Measurements from ENCODE around the gene OMA1. TPM values are rescaled to one million over a fixed set of nuclear protein-coding genes. Genes with fewer than 3 reads are reported as not detected.
"Not testable (repeated sequence)": the region's sequence is repeated elsewhere in the genome, so short reads cannot be mapped to it uniquely, and the experiment has no call there.

OMA1 gene
- total and polyA plus RNA-seq, 5 donors, result 19.8 to 32.3 (median 26.6) TPM

GRCh38 chr1:58555393-58555792 is 8.9 kb upstream of the OMA1 start:
- no peaks in the 10 kb centered on the region for H3K4me1 ChIP-seq (ENCODE audit: control insufficient read depth, insufficient read depth, low read length)
- H3K4me3 ChIP-seq (ENCODE audit: low read length), result no peak overlapping the region
- no peaks in the 10 kb centered on the region for H3K9me3 ChIP-seq (ENCODE audit: control insufficient read depth, low read length)
- intact Hi-C loops (cut with DNase I), result no loop called here
- no peak for DNase-seq
- no peak for ATAC-seq
- H3K27ac ChIP-seq (ENCODE audit: low read length), result no peak overlapping the region
- peaks cover 2% of the 10 kb centered on the region for H3K27me3 ChIP-seq (ENCODE audit: control insufficient read depth, insufficient read depth)
- WGBS, result 99% methylated on average over 1 of the region's 1 CpG

- intact Hi-C loops (cut with DNase I), result no loop called here
- 41% methylated on average over 9 of the region's 9 CpGs for WGBS
- Histone ChIP-seq H3K4me1 (ENCODE audit: control insufficient read depth, insufficient read depth, low read length) (no peaks in the 10 kb centered on the region), H3K27ac (ENCODE audit: low read length) (no peak overlapping the region), H3K27me3 (ENCODE audit: control insufficient read depth, insufficient read depth) (no peaks in the 10 kb centered on the region), H3K4me3 (ENCODE audit: low read length) (no peak overlapping the region), H3K9me3 (ENCODE audit: control insufficient read depth, low read length) (no peaks in the 10 kb centered on the region)
- ATAC-seq (peak in 1 of 2 donors; percentile 34), DNase-seq (peak; percentile 51 to 54 (median 53))
Observed at GRCh38 chr1:58551186-58552140, 4.9 kb upstream of the OMA1 start.

DNA sequence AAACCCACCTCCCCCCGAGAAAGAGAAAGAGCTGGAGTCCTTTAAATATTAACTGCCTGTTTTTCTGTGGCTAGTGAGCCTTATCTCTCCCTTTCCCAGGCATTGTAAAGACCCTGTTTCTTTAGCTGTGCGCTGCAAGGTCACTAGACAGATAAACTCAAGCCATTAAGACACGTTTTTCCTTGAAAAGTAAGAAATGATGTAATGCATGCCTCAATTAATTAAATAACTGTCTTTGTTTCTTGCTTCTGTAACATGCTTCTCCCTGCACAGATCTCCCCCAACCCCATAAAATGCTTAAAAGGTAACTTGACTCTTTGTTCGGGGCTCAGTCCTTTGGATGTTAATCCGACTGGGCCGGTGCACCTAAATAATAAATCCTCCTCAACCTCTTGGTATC is 2.8 kb upstream of the OMA1 start:
- H3K4me1 ChIP-seq (ENCODE audit: control insufficient read depth, insufficient read depth, low read length); H3K27ac ChIP-seq (ENCODE audit: low read length); ATAC-seq; H3K9me3 ChIP-seq (ENCODE audit: control insufficient read depth, low read length); intact Hi-C loops (cut with DNase I); DNase-seq; H3K27me3 ChIP-seq (ENCODE audit: control insufficient read depth, insufficient read depth); H3K4me3 ChIP-seq (ENCODE audit: low read length): not testable (repeated sequence)
- 43% methylated on average over 6 of the region's 6 CpGs for WGBS

DNA sequence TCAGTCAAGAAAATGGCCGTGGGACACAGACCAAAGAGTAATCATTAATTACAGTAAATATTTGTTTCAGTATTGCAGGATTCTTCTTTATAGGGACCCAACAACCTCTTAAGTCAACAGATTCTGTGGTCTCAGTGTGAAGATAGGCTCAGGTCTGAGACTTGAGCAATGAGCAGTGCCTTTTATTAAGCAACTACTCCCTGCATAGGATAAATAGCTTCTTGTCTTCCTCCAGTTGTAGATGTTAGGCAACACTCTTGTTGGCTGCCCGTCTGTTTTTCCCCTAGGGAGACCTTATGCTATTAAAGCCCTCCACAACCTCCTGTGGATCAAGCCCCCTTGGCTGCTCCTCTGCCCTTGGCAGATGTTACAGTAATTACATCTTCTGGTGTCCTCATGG is 1.8 kb upstream of the OMA1 start:
- intact Hi-C loops (cut with DNase I), result no loop called here
- 83% methylated on average over 2 of the region's 2 CpGs for WGBS
- no peak for ATAC-seq

GRCh38 chr1:58545591-58546519 is 671 bp downstream of the OMA1 start:
- H3K27ac ChIP-seq (ENCODE audit: low read length), result peak overlapping the region; percentile 95
- H3K9me3 ChIP-seq (ENCODE audit: control insufficient read depth, low read length), result no peaks in the 10 kb centered on the region
- intact Hi-C loops (cut with DNase I), result no loop called here
- no peaks in the 10 kb centered on the region for H3K4me1 ChIP-seq (ENCODE audit: control insufficient read depth, insufficient read depth, low read length)
- WGBS, result under 1% methylated on average over 43 of the region's 43 CpGs
- DNase-seq, result peak; percentile 87 to 93 (median 93)
- H3K27me3 ChIP-seq (ENCODE audit: control insufficient read depth, insufficient read depth), result no peaks in the 10 kb centered on the region
- peak overlapping the region; percentile 80 for H3K4me3 ChIP-seq (ENCODE audit: low read length)
- peak; percentile 91 to 93 for ATAC-seq

More for the DNA sequence above, 1.8 kb upstream of the OMA1 start:
- Histone ChIP-seq H3K9me3 (ENCODE audit: control insufficient read depth, low read length) (no peaks in the 10 kb centered on the region), H3K4me1 (ENCODE audit: control insufficient read depth, insufficient read depth, low read length) (no peaks in the 10 kb centered on the region), H3K4me3 (ENCODE audit: low read length) (no peak overlapping the region), H3K27ac (ENCODE audit: low read length) (no peak overlapping the region), H3K27me3 (ENCODE audit: control insufficient read depth, insufficient read depth) (no peaks in the 10 kb centered on the region)
- no peak for DNase-seq

DNA sequence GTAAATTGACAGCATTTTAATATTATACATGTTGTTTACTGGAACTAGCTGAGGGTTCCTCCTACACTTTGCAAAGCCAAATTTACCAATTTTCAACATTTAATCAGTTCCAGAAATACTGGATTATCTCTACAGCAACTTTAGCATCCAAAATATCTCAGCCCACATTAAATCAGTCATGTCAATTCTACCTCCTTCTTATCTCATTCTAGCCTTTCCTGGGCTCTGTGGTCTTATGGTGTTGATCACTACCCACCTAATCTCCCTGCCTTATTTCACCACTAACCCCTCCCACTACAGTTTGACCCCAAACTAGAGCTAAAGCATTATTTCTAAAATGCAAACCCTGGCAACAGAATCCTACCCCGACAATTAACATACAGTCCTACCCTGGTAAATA is 3.3 kb downstream of the OMA1 start:
- H3K27me3 ChIP-seq (ENCODE audit: control insufficient read depth, insufficient read depth), result no peaks in the 10 kb centered on the region
- no peak overlapping the region for H3K4me3 ChIP-seq (ENCODE audit: low read length)
- no peak overlapping the region for H3K27ac ChIP-seq (ENCODE audit: low read length)
- WGBS, result 77% methylated on average over 1 of the region's 1 CpG
- intact Hi-C loops (cut with DNase I), result no loop called here
- H3K9me3 ChIP-seq (ENCODE audit: control insufficient read depth, low read length), result no peaks in the 10 kb centered on the region
- no peak for DNase-seq
- ATAC-seq, result no peak
- no peaks in the 10 kb centered on the region for H3K4me1 ChIP-seq (ENCODE audit: control insufficient read depth, insufficient read depth, low read length)

- DNase-seq (no peak), ATAC-seq (no peak)
- no peaks in the 10 kb centered on the region for H3K9me3 ChIP-seq (ENCODE audit: control insufficient read depth, low read length)
- no peak overlapping the region for H3K27ac ChIP-seq (ENCODE audit: low read length)
- H3K4me1 ChIP-seq (ENCODE audit: control insufficient read depth, insufficient read depth, low read length), result no peaks in the 10 kb centered on the region
- 72% methylated on average over 2 of the region's 2 CpGs for WGBS
- no peaks in the 10 kb centered on the region for H3K27me3 ChIP-seq (ENCODE audit: control insufficient read depth, insufficient read depth)
- intact Hi-C loops (cut with DNase I), result no loop called here
- H3K4me3 ChIP-seq (ENCODE audit: low read length), result no peak overlapping the region
Observed at GRCh38 chr1:58539553-58539952, 7.0 kb downstream of the OMA1 start.

- no peak for ATAC-seq
- 86% methylated on average over 3 of the region's 3 CpGs for WGBS
- intact Hi-C loops (cut with DNase I), result no loop called here
- Histone ChIP-seq H3K9me3 (ENCODE audit: control insufficient read depth, low read length) (no peaks in the 10 kb centered on the region), H3K27me3 (ENCODE audit: control insufficient read depth, insufficient read depth) (no peaks in the 10 kb centered on the region), H3K27ac (ENCODE audit: low read length) (no peak overlapping the region), H3K4me1 (ENCODE audit: control insufficient read depth, insufficient read depth, low read length) (no peaks in the 10 kb centered on the region), H3K4me3 (ENCODE audit: low read length) (no peak overlapping the region)
- no peak for DNase-seq
Observed at GRCh38 chr1:58538821-58539220, 7.7 kb downstream of the OMA1 start.

DNA sequence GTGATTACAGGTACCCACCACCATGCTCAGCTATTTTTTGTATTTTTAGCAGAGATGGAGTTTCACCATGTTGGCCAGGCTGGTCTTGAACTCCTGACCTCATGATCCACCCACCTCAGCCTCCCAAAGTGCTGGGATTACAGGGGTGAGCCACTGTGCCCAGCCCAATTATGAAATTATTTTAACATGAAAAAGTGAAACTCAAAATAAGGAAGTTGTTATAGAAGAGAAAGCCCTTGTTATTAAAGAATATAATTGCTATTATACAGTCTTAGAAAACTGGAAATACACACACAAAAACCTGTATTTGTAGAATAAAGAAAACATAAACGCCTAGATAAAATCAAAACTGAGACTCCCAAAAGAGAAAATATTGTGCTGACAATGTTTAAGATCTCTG is 14.7 kb downstream of the OMA1 start:
- intact Hi-C loops (cut with DNase I); DNase-seq; H3K4me1 ChIP-seq (ENCODE audit: control insufficient read depth, insufficient read depth, low read length); H3K27me3 ChIP-seq (ENCODE audit: control insufficient read depth, insufficient read depth); H3K9me3 ChIP-seq (ENCODE audit: control insufficient read depth, low read length); ATAC-seq; H3K27ac ChIP-seq (ENCODE audit: low read length); H3K4me3 ChIP-seq (ENCODE audit: low read length): not testable (repeated sequence)
- 86% methylated on average over 1 of the region's 1 CpG for WGBS

GRCh38 chr1:58529284-58529683 is 17.2 kb downstream of the OMA1 start:
- no peak overlapping the region for H3K4me3 ChIP-seq (ENCODE audit: low read length)
- intact Hi-C loops (cut with DNase I), result no loop called here
- 97% methylated on average over 1 of the region's 1 CpG for whole genome bisulfite sequencing

GRCh38 chr1:58528518-58528917 is 18.0 kb downstream of the OMA1 start:
- H3K4me1 ChIP-seq (ENCODE audit: control insufficient read depth, insufficient read depth, low read length), result no peaks in the 10 kb centered on the region
- ATAC-seq, result peak in 1 of 2 donors; percentile 35
- intact Hi-C loops (cut with DNase I), result no loop called here

More at GRCh38 chr1:58529284-58529683, 17.2 kb downstream of the OMA1 start:
- no peak overlapping the region for H3K27ac ChIP-seq (ENCODE audit: low read length)
- H3K27me3 ChIP-seq (ENCODE audit: control insufficient read depth, insufficient read depth), result no peaks in the 10 kb centered on the region
- ATAC-seq (no peak), DNase-seq (no peak)
- no peaks in the 10 kb centered on the region for H3K4me1 ChIP-seq (ENCODE audit: control insufficient read depth, insufficient read depth, low read length)
- H3K9me3 ChIP-seq (ENCODE audit: control insufficient read depth, low read length), result no peaks in the 10 kb centered on the region

More at GRCh38 chr1:58528518-58528917, 18.0 kb downstream of the OMA1 start:
- H3K27me3 ChIP-seq (ENCODE audit: control insufficient read depth, insufficient read depth), result no peaks in the 10 kb centered on the region
- H3K9me3 ChIP-seq (ENCODE audit: control insufficient read depth, low read length), result no peaks in the 10 kb centered on the region
- no peak for DNase-seq
- WGBS, result 62% methylated on average over 3 of the region's 3 CpGs
- no peak overlapping the region for H3K27ac ChIP-seq (ENCODE audit: low read length)
- no peak overlapping the region for H3K4me3 ChIP-seq (ENCODE audit: low read length)
